Mammary epithelial cell (primary cell): Measurements from ENCODE around the gene MSH3.

ENCODE experiments used
- CTCF ChIP-seq, 2 donors: IDR thresholded peaks in 1 of 2; conservative IDR thresholded peaks in 1 of 2; 2 replicates each; pipeline ENCODE4 v1.5.1; 2011 to 2012; ENCODE audit warnings: inconsistent platforms in 2 of 2, low read length in 2 of 2, mild to moderate bottlenecking in 2 of 2, control low read depth in 1 of 2, low read depth in 1 of 2; ENCODE audit not compliant: insufficient read depth in 1 of 2; ENCODE audit errors: extremely low read depth in 1 of 2
- EZH2 ChIP-seq: IDR thresholded peaks from 2 replicates; pipeline ENCODE4 v1.6.1; 2012; ENCODE audit warnings: low read length, inconsistent platforms, borderline replicate concordance

DNA sequence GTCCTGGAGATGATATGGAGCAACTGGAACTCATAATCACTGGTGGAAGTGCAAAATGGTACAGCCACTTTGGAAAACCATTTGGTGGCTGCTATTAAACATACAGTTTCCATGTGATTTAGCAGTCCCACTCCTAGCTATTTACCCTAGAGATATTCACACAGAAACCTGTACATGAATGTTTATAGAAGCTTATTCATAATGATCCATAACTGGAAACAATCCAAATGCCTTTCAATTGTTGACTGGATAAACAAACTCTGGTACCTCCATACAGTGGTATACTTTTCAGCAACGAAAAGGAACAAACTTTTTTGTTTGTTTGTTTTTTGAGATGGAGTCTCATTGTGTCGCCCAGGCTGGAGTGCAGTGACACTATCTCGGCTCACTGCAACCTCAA lies 258.0 kb downstream of the MSH3 start:
- TF ChIP-seq CTCF (conservative IDR thresholded peaks at IDR 0.05 in 1 of 2, IDR thresholded peaks at IDR 0.05 in 1 of 2; ENCODE audit: extremely low read depth in 1 of 2, insufficient read depth in 1 of 2, low read depth in 1 of 2, low read length in 2 of 2) (no peak), EZH2 (no peak)
